GM19395 (cell line): Measurements from ENCODE around the gene PIP5K1B.
A peak's percentile ranks its signal among the peaks of the same experiment; 100 is the strongest.
"Not testable (repeated sequence)": the region's sequence is repeated elsewhere in the genome, so short reads cannot be mapped to it uniquely, and the experiment has no call there.

Experiments
- ATAC-seq: cut with Tn5 transposase; IDR thresholded peaks from one replicate; pipeline ENCODE4 v1.9.1; 2021; ENCODE audit warnings: mild to moderate bottlenecking, moderate library complexity; ENCODE audit not compliant: unreplicated experiment

Gene PIP5K1B

GRCh38 chr9:68978501-68978900, 273.5 kb downstream of the PIP5K1B start:
- ATAC-seq, result no peak

GRCh38 chr9:68979538-68980314, 274.7 kb downstream of the PIP5K1B start:
- no peak for ATAC-seq

GRCh38 chr9:68980341-68980914, 275.4 kb downstream of the PIP5K1B start:
- no peak for ATAC-seq

- peak; percentile 54 for ATAC-seq
These were observed 276.7 kb downstream of the PIP5K1B start for GRCh38 chr9:68981789-68982188.

GRCh38 chr9:68983008-68983411, 278.0 kb downstream of the PIP5K1B start:
- ATAC-seq, result no peak

GRCh38 chr9:68983522-68984424, 278.7 kb downstream of the PIP5K1B start:
- no peak for ATAC-seq

GRCh38 chr9:68986949-68987348, 281.9 kb downstream of the PIP5K1B start:
- not testable (repeated sequence) for ATAC-seq

- no peak for ATAC-seq
These were observed 286.4 kb downstream of the PIP5K1B start for GRCh38 chr9:68991457-68991856.

- ATAC-seq, result no peak
These were observed 290.7 kb downstream of the PIP5K1B start for GRCh38 chr9:68995776-68996175.

GRCh38 chr9:68996462-68996861, 291.4 kb downstream of the PIP5K1B start:
- ATAC-seq, result no peak

GRCh38 chr9:68997666-68998065, 292.6 kb downstream of the PIP5K1B start:
- ATAC-seq, result no peak

- ATAC-seq, result no peak
These were observed 293.3 kb downstream of the PIP5K1B start for GRCh38 chr9:68998385-68998784.

- ATAC-seq, result peak; percentile 54
These were observed 293.8 kb downstream of the PIP5K1B start for GRCh38 chr9:68998812-68999211.

GRCh38 chr9:68999393-69000105, 294.5 kb downstream of the PIP5K1B start:
- ATAC-seq, result peak; percentile 83

GRCh38 chr9:69001921-69002320, 296.9 kb downstream of the PIP5K1B start:
- no peak for ATAC-seq

- no peak for ATAC-seq
These were observed 298.0 kb downstream of the PIP5K1B start for GRCh38 chr9:69003051-69003450.

GRCh38 chr9:69004836-69005235, 299.8 kb downstream of the PIP5K1B start:
- ATAC-seq, result no peak

- ATAC-seq, result no peak
These were observed 304.7 kb downstream of the PIP5K1B start for GRCh38 chr9:69009708-69010107.

- ATAC-seq, result no peak
These were observed 307.8 kb downstream of the PIP5K1B start for GRCh38 chr9:69012696-69013381.

GRCh38 chr9:69013382-69013727, 308.3 kb downstream of the PIP5K1B start:
- no peak for ATAC-seq
